Nucleus accumbens (tissue), 56 donors: ENCODE results near the gene PPEF1.
"Not testable (repeated sequence)": the region's sequence is repeated elsewhere in the genome, so short reads cannot be mapped to it uniquely, and the experiment has no call there.

Experiments
- DNase-seq, 56 donors: peaks; one replicate each; lab custom pipeline; 2025; lab: John Stamatoyannopoulos, UW

The PPEF1 gene

DNA sequence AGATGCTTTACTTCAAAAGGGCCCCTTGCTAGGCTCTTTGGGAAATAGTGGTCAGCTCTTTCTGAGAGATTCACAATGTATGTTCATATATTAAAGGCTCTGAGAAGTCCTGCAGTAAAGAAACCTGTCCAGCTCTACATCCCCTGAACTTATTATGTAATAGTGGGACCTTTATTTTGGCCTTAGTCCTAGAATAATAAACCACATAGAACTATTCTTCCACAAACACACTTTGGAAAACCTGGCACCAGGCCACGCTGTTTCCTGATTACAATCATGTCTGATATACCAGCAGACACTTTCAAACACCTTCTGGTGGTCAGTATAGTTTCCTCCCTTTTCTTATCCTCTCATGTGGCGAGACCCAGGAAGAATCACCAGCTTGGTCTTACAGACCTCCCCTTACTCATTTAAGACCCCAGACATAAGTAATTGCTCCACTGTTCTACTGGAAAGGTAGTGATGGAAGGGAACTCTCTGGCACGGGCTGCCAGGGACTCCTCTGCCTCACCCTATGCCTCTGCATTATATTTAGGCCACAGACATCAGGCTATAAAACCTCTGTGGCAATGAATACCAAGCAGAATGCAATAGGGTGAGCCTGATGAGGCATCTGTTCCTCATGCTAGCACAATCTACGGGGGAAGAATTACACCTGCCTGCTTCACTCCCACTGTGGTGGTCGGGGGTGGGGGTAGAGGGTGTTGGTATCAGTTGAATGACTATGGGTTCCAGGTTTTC lies 5.7 kb upstream of the PPEF1 start:
- DNase-seq, result no peak

GRCh38 chrX:18702362-18703195 lies 4.9 kb upstream of the PPEF1 start:
- DNase-seq, result no peak

GRCh38 chrX:18709833-18710232 lies 2.4 kb downstream of the PPEF1 start:
- no peak for DNase-seq

DNA sequence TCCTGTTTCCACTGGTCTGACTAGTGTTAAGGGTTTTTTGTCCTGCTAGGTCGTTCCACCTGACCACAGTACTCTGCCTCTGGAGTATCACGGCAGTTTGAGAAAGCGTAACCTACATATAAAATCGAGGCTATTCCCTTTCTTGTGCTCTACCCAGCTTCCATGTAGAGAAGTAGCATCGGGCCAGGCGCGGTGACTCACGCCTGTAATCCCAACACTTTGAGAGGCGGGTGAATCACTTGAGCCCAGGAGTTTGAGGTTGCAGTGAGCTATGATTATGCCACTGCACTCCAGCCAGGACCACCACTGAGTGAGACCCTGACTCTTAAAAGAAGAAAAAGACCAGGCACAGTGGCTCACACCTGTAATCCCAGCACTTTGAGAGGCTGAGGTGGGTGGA lies 7.5 kb downstream of the PPEF1 start:
- DNase-seq, result no peak

- no peak for DNase-seq
Measured at GRCh38 chrX:18719852-18720251, 12.4 kb downstream of the PPEF1 start.

DNA sequence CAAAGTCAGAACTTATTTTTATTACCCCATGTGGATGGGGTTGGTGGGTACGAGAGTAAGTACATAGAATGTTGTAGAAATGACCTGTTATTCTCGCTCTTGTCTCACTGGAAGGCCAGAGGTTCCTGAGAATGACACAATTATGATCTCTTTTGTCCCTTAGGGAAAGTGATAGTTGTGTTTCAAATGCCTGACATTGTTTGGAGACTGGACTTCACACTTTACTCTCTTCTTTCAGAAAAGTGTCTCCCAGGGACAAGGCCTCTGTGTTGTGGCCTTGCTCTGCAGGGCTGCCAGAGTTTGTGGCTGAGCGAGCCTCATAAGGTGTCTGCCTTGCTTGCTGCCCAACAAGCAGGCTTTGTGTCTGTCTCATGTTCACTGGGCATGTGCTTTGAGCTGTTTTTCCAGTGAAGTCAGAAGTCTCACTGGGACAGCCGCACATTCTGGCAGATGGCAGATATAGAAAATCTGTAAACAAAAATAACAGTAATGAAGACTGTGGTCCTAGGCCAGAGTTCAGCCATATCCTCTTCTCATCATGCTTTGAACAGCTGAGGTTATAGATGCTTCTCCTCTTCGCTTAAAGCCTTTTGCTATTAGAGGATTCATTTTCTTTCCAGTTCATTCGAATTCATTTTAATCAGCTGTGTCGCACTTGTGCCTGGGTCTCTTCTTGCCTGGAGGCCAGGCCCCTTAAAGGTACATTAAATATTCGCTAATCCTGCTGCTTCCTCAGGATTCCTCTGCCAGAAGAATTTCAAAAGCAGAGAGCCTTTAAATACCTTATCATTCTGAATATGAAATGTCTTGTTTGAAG lies 14.4 kb downstream of the PPEF1 start:
- DNase-seq, result peak in 27 of 56 donors; percentile 0 to 45 (median 2)

- DNase-seq, result no peak
Measured at GRCh38 chrX:18722500-18723071, 15.1 kb downstream of the PPEF1 start.

- peak in 31 of 56 donors; percentile 0 to 43 (median 7) for DNase-seq
Measured at GRCh38 chrX:18725310-18725943, 18.0 kb downstream of the PPEF1 start.

GRCh38 chrX:18733287-18733686 lies 25.8 kb downstream of the PPEF1 start:
- DNase-seq, result no peak

DNA sequence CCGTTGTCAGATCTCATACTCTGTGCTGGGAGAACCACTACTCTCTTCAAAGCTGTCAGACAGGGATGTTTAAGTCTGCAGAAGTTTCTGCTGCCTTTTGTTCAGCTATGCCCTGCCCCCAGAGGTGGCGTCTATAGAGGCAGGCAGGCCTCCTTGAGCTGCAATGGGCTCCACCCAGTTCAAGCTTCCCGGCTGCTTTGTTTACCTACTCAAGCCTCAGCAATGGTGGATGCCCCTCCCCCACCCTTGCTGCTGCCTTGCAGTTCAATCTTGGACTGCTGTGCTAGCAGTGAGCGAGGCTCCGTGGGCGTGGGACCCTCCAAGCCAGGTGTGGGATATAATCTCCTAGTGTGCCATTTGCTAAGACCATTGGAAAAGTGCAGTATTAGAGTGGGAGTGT lies 32.2 kb downstream of the PPEF1 start:
- not testable (repeated sequence) for DNase-seq

- no peak for DNase-seq
Measured at GRCh38 chrX:18748499-18748898, 41.1 kb downstream of the PPEF1 start.

GRCh38 chrX:18753631-18754030 lies 46.2 kb downstream of the PPEF1 start:
- DNase-seq, result no peak

DNA sequence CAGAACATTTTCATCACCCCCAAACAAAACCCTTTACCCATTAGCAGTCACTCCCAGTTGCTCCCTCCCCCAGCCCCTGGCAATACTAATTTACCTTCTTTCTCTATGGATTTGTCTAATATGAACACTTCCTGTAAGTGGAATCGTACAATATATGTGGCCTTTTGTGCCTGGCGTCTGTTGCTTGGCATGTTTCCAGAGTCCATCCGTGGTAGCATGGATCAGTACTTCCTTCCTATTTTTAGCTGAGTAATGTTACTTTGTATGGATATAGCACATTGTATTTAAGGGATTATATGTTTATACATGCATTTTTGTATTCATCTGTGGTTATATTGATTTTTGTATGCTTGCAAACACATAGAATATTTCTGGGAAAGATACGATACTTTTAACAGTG lies 48.2 kb downstream of the PPEF1 start:
- no peak for DNase-seq

- peak in 5 of 56 donors; percentile 0 to 3 (median 0) for DNase-seq
Measured at GRCh38 chrX:18757956-18758932, 50.8 kb downstream of the PPEF1 start.

GRCh38 chrX:18761750-18762149 lies 54.3 kb downstream of the PPEF1 start:
- no peak for DNase-seq

GRCh38 chrX:18763106-18763505 lies 55.7 kb downstream of the PPEF1 start:
- DNase-seq, result not testable (repeated sequence)

DNA sequence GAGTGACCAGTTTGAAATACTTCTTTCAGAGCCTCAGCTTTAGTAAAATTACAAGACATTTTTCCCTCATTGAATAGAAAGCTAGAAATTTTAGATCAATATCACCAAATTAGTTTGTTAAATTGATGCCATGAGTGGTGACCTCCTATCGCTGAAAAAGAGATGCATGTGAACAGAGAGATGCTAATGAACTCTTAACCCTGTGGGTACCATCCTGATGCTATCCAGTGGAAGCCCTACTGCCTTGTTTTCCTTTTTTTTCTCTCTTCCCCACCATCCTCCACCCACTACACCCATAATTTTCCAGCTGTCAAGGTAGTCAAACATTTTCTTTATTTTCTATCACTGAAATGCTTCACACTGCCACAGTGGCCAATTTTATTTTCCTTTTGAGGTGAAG lies 61.9 kb downstream of the PPEF1 start:
- DNase-seq, result no peak

GRCh38 chrX:18769812-18770573 lies 62.5 kb downstream of the PPEF1 start:
- DNase-seq, result no peak
